Middle frontal gyrus (tissue), 1 donor: ENCODE data around the gene MTHFR.

Experiments
- DNase-seq: peaks from one replicate; pipeline ENCODE4 v3.0.0-alpha.2; 2015; ENCODE audit warnings: low spot score; ENCODE audit errors: extremely low spot score

The MTHFR gene

DNA sequence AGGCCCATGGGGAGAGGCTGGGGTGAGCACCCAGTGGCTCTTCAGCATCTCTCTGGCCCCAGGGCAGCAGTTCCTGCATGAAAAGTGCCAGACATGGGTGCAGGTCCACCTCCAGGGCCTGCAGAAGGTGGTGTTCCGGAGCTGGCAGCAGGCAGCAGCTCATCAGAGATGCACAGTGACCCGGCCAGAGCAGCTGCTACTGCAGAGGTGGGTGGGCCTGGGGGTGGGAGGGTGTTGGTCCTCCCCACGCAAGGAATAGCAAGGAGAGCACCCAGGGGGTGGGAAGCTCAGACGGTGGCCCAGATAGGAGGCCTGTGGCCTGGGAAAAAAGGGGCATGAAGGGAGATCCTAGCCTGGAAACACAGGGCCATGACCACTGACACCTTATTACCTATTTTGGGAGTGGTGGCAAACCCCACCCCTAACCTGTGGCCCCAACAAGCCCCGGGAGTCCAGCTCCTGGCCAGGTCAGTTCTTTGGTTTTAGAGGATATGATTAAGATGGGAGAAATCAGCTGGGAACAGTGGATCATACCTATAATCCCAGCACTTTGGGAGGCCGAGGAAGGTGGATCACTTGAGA, 23.5 kb downstream of the MTHFR start:
- DNase-seq: no peak

DNA sequence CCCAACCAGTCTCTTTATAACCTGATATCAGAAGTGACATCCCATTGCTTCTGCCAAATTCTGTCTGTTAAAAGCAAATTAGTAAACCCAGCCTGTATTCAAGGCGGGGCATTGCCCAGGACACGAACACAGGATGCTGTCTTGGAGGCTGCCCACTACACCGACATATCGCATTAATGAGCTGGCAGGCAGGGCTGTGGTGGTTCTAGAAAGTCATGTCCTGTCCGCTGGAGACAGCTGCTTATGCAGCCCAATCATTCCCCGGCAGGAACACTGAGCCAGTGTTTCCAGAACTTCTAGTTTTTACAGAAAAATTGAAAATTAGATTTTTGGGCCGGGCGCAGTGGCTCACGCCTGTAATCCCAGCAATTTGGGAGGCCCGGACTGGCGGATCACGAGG, 24.5 kb downstream of the MTHFR start:
- DNase-seq: no peak

DNA sequence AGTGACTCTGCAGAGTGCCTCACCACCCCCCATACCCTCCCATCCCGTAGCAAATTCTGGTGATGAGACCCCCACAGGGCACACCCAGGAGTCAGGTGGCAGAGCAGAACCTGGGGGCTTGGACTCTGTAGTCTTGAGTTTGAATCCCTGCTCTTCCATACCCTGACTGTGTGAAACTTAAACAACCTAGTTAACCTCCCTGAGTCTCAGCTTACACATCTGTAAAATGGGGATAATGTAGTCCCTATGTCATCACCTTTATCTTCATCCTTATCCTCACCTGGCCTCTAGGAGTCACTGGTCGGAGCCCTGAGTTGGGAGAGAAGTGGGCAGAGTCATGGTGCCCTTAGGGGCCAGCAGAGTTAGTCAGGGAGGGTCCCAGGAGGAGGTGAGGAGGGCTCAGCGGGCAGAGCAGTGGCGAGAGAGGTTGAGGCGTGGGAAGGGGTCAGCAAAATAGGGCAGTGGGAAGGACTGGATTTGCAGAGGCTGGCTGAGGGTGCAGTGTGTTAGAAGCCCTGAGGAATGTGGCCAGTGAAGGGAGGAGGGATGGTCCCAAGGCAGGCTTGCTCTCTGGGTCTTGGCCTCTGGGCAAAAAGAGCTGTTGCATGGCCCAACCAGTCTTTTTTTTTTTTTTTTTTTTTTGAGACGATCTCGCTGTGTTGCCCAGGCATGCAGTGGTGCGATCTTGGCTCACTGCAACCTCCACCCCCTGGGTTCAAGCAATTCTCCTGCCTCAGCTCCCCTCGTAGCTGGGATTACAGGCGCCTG, 25.2 kb downstream of the MTHFR start:
- no peak for DNase-seq

DNA sequence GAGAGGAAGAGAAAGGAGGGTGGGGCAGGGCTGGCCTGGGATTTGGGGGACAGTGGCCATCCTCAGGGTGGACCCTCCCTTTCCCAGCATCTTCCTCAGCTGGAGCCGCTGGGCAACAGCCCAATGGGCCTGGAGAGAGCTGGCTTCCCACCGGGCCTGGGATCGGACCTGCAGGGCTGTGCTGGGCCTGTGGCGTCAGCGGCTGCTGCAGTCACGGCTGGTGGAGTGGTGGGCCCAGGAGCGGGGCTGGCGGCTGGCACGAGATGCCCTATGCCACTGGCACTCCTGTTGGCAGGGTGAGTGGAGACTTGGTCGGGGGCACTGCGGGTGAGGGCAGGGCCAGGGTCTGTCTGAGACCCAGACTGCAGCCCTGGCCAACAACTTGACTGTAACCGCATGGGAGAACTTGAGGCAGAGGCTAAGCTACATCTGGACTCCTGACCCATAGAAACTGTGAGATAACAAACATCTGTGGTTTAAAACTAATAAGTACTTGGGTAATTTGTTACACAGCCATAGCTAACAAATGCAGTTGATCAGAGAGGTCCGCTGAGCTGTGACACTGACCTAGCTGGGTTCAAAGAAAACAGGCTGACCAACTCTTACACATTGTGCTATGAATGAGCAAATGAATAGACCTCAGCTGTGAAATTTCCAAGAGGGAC, 25.9 kb downstream of the MTHFR start:
- no peak for DNase-seq

DNA sequence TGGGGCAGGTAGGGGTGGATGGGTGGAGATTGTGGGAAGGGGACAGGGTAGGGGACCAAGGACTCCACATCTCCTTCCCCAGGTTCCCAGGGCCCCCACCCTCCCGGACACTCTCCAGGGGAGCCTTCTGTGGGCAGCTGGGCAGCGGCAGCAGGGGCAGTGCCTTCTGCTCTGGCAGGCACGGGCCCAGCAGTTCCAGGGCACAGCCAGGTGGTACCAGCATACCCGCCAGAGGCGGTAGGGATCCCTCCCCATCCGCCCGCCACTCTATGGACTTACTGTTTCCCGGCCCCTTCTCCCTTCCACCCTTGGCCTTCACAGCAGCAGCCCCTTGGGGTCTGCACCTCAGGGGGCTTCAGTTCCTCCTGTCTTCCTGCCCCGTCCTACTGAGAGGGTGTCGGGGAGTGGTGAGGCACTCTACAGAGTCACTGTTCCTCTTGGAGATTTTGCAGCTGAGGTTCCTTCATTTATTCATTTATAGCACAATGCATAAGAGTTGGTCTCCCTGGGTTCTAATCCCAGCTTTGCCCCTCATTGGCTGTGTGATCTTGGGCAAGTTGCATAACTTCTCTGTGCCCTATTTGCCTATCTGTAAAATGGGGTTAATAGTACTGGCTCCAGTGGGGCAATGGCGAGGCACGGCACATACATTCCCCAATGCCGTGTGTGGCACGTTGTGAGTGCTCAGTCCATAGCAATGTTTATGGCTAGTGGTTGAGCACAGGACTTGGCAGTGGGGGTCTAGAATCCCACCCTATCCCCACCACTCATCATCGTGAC, 26.7 kb downstream of the MTHFR start:
- no peak for DNase-seq

DNA sequence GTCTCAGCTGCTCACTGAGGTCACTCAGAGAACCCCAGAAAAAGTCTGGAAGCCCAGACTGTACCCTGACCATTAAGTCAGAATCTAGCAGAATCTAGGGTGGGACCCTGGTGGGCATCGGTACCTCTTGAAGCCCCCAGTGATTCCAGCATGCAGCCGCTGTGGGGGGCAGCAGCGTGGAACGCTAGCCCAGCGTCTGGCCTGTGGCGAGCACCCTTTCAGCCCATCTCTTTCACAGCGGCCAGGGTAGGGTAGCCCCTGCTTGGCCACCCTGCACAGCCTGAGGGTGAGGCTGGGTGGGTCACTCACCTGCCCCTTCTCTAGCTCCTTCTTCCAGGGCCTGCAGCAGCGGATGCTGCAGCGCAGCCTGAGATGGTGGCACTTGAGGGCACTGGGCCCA, 27.4 kb downstream of the MTHFR start:
- DNase-seq: no peak

DNA sequence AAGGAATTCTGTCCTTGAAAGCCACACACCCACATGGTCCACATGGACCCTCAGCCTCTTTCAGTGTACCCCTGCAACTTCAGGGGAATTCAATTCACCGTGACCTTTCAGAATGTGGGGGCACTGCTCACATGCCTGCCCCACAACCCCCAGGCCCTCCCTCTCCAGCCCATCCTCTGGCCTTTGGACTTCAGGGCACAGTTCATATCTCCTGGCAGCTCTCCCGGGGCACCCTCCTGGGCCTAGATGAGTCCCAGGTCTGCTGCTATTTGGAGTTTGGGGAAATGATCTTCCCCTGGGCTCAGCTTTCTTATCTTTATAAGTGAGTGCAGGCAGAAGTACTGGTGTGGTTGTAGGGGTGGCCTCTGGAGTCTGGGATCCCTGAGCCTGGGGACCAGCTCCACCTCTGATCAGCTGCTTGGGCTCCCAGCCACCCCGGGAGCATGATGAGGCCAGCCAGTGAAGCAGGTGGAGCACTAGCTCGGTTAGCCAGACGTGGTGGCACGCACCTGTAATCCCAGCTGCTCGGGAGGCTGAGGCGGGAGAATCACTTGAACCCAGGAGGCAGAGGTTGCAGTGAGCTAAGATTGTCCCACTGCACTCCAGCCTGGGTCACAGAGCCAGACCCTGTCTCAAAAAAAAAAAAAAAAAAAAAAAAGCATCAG, 28.0 kb downstream of the MTHFR start:
- no peak for DNase-seq

DNA sequence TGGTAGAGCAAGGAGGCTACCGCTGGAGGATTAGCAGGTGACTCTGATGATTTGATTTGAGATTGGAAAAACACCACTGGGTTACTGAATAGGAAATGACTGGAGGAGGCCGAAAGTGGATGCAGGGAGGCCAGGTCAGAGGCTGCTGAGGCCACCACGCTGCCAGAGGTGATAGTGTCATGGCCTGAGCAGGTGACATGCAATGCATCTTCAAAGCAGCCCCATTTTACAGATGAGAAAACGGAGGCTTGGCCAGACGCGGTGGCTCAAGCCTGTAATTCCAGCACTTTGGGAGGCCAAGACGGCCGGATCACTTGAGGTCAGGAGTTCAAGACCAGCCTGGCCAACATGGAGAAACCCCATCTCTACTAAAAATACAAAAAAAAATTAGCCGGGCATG, 31.0 kb downstream of the MTHFR start:
- no peak for DNase-seq

DNA sequence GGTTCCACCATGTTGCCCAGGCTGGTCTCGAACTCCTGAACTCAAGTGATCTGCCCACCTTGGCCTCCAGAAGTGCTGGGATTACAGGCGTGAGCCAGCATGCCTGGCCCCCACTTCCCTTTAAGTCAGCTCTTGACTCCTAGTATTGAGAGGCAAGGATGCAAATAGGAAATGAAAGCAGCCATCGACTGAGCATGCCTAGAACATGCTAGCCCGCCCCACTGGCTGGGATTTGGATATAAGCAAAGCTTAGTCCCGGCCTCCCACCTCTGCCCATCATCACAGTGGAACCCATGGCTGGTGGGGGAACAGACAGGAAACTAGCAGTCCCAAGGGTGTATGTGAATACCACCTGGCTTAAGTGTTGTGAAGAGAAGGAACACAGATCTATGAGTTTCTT, 33.3 kb downstream of the MTHFR start:
- no peak for DNase-seq

DNA sequence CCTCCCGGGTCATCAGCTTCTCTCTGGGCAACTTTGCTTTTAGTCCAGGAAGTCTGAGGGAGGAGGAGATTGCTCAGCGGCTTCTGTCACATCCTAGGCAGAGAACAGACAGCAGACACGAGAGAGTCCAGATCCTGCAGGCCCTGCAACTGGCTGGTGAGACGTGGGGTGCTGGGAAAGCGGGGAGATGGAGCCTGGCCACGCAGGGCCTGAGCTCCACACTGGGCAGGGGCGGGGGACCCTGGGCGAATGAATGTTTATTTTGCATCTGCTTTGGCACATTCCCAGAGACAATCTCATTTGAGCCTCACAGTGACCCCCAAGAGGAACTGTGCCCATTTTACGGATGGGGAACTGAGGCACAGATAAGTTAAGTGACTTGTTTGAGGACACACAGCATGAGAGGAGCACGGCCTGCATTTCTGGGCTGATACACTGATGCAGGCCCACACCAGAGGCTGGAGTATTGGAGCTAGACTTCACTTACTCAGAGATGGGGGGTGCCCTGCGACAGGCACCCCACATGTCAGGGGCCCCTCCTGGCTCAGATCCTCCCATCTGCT, 34.2 kb downstream of the MTHFR start:
- no peak for DNase-seq

DNA sequence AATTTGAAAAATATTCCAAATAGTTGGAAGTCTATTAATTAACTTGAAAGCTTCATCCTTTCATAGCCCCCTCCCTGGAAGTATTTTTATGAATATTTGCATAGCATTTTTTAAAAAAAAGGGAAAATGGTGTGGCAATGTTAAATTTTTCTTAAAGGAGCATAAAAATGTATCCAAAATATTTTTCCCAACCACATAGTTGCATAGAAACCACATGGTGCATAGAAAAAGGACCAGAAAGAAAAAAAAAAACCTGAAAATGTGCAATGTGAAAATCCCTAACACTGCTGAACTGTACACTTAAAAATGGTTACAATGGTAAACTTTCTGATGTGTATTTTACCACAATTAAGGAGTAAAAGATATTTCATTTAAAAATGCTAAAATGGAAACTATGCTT, 35.8 kb downstream of the MTHFR start:
- no peak for DNase-seq

DNA sequence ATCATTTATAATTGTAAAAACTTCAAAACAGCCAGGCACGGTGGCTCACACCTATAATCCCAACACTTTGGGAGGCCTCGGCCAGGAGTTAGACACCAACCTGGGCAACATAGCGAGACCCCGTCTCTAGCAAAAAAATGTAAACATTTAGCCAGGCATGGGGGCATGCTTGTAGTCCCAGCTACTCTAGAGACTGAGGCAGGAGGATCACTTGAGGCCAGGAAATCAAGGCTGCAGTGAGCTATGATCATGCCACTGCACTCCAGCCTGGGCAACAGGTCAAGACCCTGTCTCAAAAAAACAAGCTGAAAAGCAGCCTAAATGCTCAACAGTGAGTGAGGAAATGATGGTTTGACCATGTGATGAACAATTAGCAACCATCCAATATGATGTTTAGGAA, 36.5 kb downstream of the MTHFR start:
- DNase-seq: no peak

DNA sequence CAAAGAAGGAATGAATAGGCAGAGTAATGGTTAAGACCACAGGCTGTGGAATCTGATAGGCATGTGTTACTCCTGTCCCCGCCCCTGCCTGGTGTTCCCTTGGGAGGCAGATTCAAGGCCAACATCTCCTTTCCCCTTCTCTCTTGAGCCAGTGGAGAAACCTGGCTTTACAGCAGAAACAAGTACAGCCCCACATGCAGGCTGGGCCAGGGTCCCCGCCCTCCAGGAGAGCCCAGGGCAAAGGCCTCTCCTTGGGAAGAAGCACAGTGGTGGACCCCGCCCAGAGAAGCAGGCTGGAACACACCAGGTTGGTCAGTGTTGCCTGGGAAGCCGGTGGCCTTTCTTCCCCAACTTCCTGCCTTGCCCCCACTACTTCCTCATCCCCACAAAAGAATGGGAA, 36.9 kb downstream of the MTHFR start:
- DNase-seq: no peak

DNA sequence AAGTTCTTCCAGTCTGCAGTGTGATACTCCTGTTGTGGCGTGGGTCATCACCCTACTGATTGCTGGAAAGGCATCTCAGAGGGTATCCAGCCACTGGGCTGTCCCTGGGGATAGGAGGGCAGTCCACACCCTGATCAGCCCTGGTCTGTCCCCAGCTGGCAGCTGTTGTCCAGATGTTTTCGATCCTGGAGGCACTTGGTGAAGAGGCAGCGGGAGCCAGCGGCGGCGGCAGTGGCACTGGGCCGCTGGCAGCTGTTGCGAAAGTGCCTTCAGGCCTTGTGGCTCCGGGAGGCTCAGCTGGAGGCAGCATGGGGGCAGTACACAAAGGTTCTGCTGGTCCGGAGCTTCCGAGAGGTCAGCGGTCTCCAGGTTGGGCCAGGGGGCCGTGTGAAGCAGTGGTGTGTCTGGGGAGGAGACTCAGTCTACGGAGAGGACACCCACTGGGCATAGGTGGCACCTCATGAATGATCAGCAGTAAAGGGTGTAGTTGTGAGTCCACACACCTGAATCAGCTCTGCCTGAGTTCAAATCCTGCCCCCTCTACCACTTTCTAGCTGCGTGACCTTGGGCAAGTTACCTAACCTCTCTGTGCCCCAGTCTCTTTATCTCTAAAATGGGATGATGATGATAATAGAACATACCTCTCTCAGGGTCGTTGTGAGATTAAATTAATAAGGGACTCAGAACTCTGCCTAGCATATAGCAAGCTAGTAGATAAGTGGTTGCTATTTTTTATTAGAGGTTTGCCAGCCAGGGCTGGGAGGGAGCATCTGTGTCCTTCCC, 37.7 kb downstream of the MTHFR start:
- no peak for DNase-seq

DNA sequence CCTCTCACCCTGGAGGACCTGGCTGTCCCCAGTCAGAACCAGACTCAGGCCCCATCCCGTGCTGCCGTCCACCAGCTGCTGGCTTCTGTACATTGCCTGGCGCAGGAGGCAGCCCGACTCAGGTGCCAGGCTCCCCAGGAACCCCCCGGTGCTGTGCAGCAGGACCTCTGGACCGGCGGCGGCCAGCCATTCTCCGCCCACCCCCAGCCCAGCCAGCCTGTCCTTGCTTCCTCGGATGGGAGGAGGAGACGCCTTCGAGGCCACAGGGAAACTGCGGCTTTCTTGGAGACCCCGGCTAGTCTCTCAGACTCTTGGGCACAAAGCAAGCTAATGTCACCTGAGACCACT, 39.4 kb downstream of the MTHFR start:
- no peak for DNase-seq

DNA sequence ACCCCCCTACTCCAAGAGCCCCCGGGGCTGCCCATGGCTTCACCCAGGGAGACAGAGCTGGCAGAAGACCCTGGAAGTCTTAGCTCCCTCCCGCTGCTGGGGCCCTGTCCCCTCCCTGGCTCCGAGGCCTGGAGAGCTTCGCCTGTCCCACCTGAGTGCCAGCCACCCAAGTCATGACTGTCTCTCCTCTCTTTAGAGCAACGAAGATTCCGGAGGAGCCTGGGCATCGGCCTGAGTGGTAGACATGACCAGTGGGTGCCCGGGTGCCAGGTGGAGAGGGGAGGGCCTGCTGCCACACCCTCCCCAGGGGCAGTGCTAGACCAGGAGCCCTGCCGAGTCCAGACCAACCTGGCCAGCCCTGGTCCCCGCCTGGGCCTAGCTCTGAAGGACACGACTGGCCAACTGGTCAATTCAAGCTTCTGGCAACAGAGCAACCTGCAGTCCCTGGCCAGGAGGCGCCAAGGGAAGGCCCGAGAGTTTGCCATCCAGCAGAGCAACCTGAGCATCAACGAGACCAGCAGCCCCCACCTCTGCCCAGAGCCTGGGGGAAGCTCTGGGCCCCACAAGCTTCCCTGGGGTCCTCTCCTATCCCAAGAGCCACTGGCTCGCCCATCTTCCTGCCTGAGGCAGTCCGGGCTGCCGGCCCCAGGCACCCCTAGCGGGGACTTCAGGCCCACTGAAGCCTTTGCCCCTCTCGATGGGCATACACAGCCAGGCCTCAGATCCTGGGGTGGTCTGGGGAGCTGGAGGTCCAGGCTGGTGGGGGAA, 39.9 kb downstream of the MTHFR start:
- DNase-seq: no peak

DNA sequence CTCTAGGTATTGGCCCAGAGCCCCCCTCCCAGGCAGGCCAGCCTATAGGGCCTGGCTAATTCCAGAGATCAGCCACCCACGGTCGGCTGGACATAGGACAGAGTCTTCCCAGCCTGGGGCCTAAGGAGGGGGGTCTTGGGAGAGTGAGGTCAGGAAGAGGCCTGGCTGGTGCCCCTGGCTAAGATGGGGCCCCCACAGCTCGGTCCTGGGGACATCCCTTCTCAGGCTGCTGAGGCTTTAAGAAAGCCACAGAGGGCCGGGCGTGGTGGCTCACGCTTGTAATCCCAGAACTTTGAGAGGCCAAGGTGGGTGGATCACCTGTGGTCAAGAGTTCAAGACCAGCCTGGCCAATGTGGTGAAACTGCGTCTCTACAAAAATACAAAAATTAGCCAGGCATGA, 41.2 kb downstream of the MTHFR start:
- no peak for DNase-seq

DNA sequence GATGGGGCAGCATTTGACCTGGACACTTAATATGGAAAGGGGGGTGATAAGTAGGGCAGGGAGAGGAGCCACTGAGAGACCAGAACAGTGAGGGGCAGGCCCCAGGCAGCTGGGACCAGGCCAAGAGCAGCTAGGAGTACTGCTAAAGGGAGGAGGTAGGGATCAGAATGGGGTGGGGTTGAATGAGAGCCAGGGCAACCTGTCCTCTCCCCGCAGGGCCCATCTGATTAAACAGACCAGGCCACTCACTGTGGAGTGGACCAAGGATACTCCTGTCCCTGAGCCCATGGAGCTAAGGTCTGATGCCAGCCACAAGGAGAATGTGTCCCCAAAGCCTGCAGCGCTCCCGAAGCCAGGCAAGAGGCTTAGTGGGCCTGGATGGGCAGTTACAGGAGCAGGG, 41.6 kb downstream of the MTHFR start:
- no peak for DNase-seq

DNA sequence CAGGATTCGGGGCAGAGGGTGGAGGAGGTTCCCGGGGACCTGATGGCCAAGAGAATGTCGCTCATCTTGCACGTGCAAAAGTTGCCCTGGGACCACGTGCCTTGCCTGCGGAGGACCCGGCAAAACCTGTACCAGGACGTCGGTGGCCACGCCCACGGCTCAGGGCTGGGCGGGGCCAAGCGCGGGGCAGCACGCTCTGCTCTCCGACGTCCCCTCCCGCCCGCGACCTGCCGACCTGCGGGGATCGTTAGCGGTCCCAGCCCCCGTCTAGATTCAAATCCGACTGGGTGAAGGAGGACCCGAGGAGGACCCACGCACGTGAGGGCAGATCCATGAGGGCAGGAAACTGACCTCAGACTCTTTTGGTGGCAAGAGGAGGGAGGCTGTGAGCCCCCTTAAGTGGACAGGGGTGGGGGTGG, 43.8 kb downstream of the MTHFR start, which contains the start of gene C1orf167:
TSS of gene C1orf167 (plus strand) at position 206 of the 419 bp plus-strand sequence. CDS start 2,208 bp downstream, outside the sequence.
- no peak for DNase-seq

DNA sequence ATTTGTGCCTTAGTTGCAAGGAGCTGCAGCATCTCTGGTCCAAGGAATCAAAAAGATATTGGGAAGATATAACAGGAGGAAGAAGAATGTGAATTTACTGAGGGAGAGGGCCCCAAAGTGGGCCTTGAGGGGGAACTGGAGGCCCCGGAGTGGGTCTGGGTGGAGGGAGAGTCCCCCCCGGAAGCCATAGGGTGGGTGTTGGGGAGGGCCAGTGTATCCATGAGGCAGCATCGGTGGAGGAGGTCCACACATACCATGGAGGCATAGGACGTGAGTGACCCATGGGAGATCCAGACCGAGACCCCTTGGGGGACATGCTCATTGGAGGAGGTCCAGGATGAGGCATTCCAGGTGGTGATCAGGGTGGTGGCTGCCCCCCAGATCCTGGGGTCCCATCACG, 44.5 kb downstream of the MTHFR start:
- no peak for DNase-seq
